Adipose tissue (tissue), 3 donors: ENCODE results near the gene VAMP5. TPM values are rescaled to one million over a fixed set of nuclear protein-coding genes. Genes with fewer than 3 reads are reported as not detected.
A peak's percentile ranks its signal among the peaks of the same experiment; 100 is the strongest.
"Not testable (repeated sequence)": the region's sequence is repeated elsewhere in the genome, so short reads cannot be mapped to it uniquely, and the experiment has no call there.

Experiments
- H3K27ac ChIP-seq: one replicate; pipeline ENCODE4 v1.5.1; 2013; ENCODE audit warnings: low read depth, low read length
- WGBS, 3 donors: extraction: QIAGEN DNeasy Blood & Tissue Kit; methylation state at CpG; one replicate each; pipeline ENCODE4 v1.1.7; 2013; 5-methylcytosine and 5-hydroxymethylcytosine counted together
- polyA plus RNA-seq, 3 donors: library from polyadenylated mRNA; stranded (reverse); fragments of 200-250 nt; gene quantifications; one replicate each; pipeline ENCODE4 v1.2.3, GENCODE V29; 2013
- donor health status: healthy with polysubstance abuse.
- donor health status: Bipolar disorder and iron deficiency.
- donor health status: healthy.

VAMP5 gene
- polyA plus RNA-seq, 3 donors = 38.7 to 292 (median 145) TPM

DNA sequence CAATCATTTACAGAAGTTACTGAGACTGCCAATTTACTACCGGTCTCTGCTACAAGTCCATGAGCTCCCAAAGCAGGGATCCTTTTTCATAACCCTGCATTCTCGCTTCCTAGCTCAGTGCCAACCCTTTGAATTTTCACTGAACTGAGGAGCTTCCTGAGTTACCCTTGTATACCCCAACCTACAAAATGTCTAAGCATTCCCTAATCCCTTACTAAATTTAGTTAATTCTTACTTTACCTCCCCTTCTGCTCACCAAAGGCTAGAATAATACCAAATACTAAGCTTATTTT lies 35.7 kb upstream of the VAMP5 start:
- WGBS, 3 donors = 53 to 59% (median 55%) methylated on average over 2 of the region's 2 CpGs
- H3K27ac ChIP-seq = peak overlapping the region; percentile 63

DNA sequence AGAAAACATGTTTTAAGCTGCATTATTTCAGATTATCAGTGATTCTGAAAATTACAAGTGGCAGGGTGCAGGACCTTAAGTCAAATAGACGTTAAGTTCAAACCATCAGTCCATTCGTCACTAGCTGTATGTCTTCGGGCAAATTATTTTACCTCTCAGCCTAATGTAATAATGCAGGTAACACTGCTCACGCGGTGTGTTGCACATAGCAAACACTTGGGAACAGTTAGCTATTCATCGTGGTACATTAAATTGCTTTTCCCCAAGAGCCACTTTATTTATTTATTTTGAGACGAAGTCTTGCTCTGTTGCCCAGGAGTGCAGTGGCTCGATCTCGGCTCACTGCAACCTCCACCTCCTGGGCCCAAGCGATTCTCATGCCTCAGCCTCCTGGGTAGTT lies 35.1 kb upstream of the VAMP5 start:
- WGBS, 3 donors = 88 to 93% (median 92%) methylated on average over 10 of the region's 10 CpGs
- H3K27ac ChIP-seq = no peak overlapping the region

DNA sequence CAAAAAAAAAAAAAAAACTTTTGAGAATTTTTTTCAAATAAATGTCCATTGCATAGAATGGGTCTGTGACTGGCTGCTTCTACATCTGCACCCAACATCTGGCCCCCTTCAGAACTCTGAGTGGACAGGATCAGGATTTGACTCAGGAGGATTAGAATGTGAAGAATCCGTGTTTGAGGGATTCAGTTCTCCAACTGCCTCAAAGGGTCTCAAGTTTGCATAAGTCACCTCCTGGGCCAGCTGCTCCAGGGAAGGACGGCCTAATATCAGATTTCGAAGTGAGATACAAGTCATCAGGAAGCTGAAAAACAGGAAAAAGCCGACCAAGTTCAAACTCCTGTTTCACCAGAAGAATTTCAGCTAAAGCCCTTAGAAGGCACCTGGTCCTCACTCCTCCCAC lies 34.4 kb upstream of the VAMP5 start:
- no peak overlapping the region for H3K27ac ChIP-seq
- 45 to 51% (median 48%) methylated on average over 4 of the region's 4 CpGs for WGBS, 3 donors

DNA sequence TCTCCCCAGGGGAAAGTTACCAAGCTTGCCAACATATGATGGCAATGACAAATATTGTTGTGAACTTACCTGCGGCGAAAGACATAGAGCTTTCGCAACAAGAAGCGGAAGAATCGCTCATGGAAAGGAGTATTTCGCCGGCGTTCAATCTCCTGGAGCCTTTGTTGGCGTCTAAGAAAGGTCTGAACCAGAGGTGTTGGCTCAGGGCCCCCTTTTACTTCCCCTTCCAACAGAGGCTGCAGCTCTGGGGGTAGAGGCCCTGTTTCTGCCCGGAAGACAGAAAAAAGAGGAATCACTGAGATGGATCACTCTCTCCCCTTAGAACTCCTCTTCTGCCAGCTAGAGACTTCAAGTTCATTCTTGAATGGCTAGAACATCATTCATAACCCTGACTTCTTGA lies 33.7 kb upstream of the VAMP5 start:
- H3K27ac ChIP-seq = no peak overlapping the region
- WGBS, 3 donors = 52 to 90% (median 70%) methylated on average over 10 of the region's 10 CpGs

DNA sequence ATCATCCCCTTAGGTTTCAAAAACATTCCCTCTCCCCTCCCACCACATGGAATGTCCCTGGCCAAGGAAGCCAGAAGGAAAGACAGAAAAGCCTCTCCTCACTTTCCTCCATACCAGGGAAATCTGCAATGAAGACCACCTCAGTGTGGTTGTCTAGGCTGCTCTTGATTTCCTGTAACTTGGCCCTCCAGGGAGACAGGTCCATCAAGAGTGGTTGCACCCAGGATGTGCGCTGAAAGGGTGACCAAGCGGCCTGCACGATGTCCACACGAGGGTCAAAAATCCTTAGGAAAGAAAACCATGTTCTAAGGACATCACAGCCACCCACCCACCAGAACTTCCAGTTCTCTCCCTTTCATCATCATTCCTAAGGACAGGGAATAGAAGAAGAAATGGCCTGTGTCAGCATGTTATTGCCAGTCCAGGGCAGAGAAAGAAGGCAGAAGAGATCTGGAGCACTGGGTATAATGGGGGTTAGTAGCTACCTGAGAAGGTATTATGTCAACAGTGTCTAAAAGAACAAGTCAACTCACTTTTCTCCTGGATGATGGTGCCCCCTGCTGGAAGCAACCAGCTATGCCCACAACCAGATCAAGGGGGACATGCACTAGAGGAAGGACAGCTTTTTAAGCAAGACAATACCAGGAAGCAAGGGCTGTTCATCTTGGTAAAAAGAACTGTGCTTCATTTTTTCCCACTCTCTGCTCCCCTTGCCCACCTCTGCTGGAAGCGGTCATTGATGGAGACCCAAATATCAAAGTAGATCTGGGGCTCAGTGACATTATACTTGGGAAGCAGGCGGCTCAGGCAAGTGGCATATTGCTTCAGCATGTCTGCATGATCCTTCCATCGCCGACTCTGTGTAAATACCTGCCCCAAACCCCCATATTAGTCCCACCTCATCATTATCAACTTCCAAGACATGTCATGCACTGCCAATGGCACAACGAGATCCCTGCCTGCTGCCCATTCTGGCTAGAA lies 32.2 kb upstream of the VAMP5 start:
- H3K27ac ChIP-seq = no peak overlapping the region
- WGBS, 3 donors = 59 to 71% (median 69%) methylated on average over 9 of the region's 9 CpGs

DNA sequence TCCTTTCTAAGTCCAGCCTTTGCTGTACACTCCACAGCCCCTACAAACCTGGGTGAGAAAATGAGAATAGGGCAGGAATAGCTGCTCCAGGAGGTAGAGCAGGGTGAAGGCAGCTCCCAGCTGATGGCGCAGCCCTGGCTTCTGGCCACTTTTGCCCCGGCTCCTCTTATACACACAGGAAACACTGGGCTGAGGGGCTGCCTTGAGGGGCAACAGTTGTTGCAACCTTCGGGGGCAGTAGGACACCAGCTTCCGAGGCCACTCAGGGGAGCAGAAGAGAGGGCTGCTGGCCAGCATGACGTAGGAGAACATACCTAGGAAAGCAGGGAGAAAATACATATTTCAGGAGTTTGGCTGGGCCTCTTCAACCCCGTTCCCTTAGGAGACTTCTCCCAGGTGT lies 31.0 kb upstream of the VAMP5 start:
- 80 to 83% (median 82%) methylated on average over 6 of the region's 6 CpGs for WGBS, 3 donors

DNA sequence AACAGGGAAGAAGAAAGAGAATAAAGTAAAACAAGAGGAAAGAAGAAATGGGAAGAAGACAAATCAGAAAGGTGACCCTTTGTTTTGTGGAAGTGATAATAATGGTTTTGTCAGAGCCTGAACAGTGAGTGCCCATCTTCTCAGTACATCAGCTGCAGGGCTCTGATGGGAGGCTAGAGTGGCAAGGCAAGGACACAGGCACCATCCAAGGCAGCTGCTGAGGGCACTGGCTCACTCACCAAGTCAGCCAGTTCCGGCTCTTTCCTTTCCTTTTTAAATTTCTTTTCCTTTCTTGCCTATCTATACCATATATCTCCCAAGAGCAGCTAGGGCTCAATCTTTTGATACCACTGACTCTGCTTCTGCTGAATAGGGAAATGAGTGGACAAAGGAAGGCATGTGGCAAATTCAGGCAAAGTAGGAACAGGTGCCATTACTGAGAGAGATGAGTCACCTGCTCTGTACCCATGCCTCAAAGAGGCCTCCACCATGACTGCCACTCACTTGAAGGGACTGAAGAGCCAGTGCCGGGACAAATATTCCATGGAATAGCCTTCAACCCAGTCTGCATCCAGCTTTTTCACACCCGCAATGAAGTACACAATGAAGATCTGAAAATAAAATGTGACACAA lies 29.1 kb upstream of the VAMP5 start:
- 91 to 98% (median 92%) methylated on average over 3 of the region's 3 CpGs for WGBS, 3 donors
- no peak overlapping the region for H3K27ac ChIP-seq

More for the DNA sequence above, 31.0 kb upstream of the VAMP5 start:
- H3K27ac ChIP-seq = no peak overlapping the region

DNA sequence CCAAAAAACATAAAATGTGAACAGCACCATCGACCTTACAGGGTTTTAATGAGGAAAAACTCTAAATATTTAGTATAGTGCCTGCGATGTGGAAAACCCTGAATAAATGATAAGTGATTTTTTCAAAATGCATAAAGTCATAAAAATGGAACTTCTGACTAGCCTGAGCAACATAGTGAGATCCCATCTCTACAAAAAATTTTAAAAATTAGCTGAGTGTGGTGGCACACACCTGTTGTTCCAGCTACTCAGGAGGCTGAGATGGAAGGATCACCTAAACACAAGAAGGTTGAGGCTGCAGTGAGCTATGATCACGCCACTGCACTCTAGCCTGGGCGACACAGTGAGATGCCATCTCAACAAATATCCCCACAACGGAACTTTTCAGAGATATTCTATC lies 27.1 kb upstream of the VAMP5 start:
- WGBS, 3 donors = 92 to 94% (median 93%) methylated on average over 5 of the region's 5 CpGs
- H3K27ac ChIP-seq = no peak overlapping the region

DNA sequence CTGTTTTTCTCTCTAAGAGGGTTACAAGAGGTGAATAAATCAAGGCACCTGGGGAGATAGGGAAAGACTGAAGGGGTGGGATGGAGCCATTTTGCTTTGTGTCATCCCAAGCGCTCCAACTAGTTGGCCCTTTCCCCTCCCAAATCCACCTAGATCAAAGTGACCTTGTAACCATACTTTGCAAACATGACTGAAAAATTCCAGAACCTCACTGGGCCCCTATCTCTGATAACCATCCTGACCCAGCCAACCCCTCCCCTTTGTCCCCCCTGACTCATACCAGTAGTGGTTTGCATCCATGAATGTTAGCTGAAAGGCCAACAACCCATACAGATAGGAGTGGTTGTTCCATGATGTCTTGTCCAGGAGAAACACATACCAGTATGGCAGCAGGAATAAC lies 26.1 kb upstream of the VAMP5 start:
- H3K27ac ChIP-seq = no peak overlapping the region
- 94 to 100% (median 100%) methylated on average over 1 of the region's 1 CpG for WGBS, 3 donors

DNA sequence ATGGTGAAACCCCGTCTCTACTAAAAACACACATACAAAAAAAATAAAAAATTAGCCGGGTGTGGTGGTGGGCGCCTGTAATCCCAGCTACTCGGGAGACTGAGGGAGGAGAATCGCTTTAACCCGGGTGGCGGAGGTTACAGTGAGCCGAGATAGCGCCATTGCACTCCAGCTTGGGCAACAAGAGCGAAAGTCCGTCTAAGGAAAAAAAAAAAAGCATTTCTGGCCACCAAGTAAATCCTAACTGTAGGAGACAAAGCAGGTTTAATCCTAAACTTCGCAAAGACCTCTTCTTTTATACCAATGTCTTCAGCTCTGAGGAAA lies 23.9 kb upstream of the VAMP5 start:
- WGBS, 3 donors = 61 to 82% (median 81%) methylated on average over 12 of the region's 12 CpGs
- H3K27ac ChIP-seq = not testable (repeated sequence)

DNA sequence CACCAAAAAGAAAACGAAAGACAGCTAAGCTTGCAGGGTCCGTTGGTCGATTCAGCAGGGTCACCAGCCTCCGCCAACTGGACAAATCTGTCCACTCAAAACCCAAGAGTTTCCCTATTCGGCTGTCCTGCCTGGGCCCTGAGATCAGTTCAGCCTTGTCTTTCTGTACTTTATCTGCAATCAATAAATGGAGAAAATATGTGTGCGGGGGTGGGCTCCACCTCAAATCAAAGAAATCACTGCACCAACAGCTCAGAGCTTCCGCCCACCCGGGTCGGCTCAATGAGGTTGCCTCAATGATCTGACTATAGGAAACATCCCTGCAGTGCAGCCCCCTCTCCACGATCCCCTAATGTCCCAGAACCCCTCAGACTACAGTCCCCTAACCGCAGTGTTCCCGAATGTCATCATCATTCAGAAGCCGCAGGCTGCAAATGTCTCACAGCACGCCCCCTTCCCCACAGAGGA lies 23.4 kb upstream of the VAMP5 start:
- 2 to 6% (median 5%) methylated on average over 14 of the region's 14 CpGs for WGBS, 3 donors
- H3K27ac ChIP-seq = no peak overlapping the region

DNA sequence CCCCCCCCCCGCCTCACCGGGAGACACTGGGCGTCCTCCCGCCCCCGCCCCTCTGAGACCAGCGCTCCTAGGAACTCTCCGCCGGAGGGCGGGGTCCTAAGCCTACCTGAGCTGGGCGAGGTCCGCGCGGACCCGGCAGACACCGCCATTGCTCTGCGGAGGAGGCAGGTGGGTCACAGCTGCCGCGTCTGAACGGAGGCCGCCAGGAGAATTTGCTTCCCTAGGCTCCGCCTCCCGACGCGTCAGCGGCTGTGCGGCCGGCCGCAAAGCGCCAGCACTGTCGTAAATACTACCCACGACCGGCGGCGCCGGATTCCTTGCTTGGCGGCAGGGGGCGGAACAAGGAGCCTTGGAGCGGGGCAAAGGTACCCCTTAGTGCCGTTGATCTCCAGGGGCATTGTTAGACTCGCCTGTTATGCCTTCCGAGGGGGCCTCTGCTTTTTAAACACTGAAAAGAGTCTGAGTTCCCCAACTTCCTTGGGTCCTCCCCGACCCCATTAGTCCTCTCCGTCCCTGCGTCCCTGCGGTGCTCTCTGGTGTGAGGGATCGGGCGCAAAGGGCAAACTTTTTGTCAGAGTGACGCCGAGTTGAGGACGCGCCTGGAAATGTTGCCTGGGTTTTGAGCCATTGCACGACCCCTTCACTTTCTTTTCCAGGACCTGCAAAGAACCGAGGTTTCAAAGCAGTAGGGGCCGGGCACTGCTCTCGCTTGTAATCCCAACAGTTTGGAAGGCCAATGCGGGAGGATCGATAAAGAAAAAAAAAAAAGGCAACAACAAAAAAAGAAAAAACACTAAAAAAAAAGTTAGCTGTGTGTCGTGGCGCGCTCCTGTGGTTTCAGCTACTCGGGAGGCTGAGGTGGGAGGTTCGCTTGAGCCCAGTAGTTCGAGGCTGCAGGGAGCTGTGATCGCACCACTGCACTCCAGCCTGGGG lies 22.7 kb upstream of the VAMP5 start, which contains the start of gene GGCX:
TSS of gene GGCX (minus strand) at position 214 of the 933 bp plus-strand sequence. CDS start at position 149, 65 bp downstream.
- no peak within 1 kb of the TSS for H3K27ac ChIP-seq
- 3% methylated on average over 63 to 64 of the region's 64 CpGs for WGBS, 3 donors

DNA sequence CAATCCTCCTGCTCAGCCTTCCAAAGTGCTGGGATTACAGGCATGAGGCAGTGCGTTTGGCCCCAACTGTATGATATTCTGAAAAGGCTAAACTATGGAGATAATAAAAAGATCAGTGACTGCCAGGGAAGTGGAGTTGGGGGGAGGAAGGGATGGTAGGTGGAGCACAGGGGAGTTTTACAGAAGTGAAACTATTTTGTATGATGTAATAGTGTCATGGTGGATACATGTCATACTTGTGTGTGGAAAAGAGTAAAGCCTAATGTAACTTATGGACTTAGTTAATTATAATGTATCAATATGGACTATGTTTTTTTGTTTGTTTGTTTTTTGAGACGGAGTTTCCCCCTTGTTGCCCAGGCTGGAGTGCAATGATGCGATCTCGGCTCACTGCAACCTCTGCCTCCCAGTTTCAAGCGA lies 20.1 kb upstream of the VAMP5 start:
- 84 to 90% (median 85%) methylated on average over 5 of the region's 5 CpGs for WGBS, 3 donors
- no peak overlapping the region for H3K27ac ChIP-seq

DNA sequence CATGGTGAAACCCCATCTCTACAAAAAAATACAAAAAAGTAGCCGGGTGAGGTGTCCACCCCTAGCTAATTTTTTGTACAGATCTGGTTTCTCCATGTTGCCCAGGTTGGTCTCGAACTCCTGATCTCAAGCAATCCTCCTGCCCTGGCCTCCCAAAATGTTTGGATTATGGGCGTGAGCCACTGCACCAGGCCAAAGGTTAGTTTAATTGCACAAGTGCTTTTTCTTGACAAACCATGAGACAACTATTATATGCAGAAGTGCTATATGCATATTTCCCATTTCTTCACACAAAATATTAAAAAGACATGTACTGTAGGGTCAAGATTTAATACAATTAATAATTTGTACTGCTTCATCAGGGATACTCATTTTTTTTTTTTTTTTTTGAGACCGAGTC lies 18.0 kb upstream of the VAMP5 start:
- no peak overlapping the region for H3K27ac ChIP-seq
- WGBS, 3 donors = 74 to 87% (median 81%) methylated on average over 4 of the region's 4 CpGs

DNA sequence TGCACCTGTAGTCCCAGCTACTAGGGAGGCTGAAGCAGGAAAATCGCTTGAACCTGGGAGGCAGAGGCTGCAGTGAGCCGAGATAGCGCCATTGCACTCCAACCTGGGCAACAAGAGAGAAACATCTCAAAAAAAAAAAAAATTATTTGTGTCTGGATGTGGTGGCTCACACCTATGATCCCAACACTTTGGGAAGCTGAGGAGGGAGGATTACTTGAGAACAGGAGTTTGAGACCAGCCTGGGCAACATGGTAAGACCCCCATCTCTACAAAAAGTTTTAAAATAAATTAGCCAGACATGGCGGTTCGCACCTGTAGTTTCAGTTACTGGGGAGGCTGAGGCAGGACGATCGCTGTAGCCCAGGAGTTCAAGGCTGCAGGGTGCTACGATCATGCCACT lies 8.5 kb upstream of the VAMP5 start:
- H3K27ac ChIP-seq = no peak overlapping the region
- WGBS, 3 donors = 76 to 92% (median 92%) methylated on average over 8 of the region's 8 CpGs

DNA sequence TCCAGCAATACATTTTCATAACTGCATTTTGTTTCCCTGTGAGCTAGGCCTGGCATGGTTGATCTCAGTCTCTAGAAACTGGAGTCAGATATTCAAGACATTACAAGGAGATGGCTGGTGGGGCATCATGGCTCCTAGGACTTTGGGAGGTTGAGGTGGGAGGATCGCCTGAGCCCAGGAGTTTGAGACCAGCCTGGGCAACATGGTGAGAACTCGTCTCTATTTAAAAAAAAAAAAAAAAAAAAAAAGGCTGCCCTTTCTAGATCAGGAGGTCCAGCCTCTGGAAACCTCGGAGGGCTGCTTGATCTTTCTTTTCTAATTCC lies 7.2 kb upstream of the VAMP5 start:
- 36 to 55% (median 49%) methylated on average over 3 of the region's 3 CpGs for WGBS, 3 donors
- H3K27ac ChIP-seq = no peak overlapping the region

DNA sequence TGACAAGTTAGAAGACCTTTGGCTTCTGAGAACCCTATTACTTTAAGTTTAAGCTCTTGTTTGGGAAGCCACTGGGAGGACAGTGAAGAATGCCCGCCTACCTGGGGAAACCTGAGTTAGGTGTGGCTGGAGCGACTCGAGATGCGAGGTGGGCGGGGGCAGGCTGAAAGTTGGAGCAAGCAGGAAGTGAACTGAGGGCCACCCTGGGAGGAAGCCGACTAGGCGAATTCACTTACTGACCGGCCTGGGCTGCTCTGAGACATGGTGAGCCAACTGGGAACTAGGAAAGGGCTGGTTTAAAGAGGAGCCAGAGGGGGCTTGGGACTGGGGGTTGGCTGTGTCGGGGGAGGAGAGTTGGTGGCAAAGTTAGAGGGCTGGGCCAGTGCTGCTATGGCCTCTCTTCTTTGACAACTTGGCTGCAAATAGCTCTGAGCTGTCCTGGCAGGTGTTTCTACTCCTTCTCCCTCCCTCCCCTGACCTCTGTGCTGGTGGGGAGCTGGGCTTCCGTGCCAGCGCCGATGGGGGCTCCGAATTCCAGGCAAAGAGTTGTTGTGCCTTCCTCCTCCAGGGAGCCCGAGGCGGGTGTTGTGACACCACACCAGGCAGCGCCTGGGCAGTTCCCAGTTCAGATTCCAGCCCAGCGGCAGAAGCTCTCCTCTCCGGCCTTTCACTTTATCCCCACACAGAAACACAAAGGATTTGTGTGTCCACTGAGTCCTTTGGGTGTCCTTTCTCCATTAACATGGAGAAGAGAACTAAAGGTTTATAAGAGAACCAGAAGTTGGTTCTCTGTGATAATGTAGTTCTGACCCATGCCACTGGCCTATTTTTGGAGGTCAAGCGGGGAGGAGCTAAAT lies 6.6 kb upstream of the VAMP5 start, which contains the start of gene VAMP8:
TSS of gene VAMP8 (plus strand) at position 201 of the 857 bp plus-strand sequence. CDS start at position 262, 61 bp downstream.
- H3K27ac ChIP-seq = no peak within 1 kb of the TSS
- WGBS, 3 donors = 11 to 24% (median 19%) methylated on average over 19 of the region's 19 CpGs
